ENCODE results near the gene NUMA1. TPM values are rescaled to one million over a fixed set of nuclear protein-coding genes. Genes with fewer than 3 reads are reported as not detected.
A peak's percentile ranks its signal among the peaks of the same experiment; 100 is the strongest.

The NUMA1 gene
- total RNA-seq, 1 donor from 2014 or later: 207 TPM

DNA sequence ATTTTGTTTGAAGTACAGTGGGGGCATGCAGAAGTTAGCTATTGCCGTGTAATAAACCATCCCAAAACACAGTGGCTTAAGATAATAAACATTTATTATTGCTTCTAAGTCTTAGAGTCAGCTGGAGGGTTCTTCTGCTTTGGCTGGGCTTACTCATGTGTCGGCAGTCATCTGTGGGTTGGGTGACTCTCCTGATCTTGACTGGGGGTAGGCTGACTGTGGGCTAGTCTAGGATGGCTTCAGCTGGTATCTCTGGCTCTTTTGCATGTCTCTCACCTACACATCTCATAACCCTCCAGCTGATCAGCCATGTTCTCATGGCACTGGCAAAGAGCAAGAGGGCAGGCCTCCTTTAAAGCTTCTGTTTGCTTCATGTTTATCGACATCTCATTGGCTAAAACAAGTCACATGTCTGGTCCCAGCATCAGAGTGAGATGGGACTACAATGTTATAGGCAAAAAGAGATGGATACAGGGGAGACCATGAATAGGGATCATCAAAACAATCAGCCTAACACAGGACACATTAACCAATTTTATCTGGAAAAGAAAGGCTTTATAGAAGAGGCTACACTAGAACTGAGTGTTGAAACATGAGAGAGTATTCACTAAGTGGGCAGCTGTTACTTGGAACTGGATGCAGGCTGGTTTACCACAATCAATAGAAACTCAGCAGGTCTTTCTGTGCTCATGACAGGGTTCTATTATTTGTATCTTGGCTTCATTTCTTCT is 5.4 kb upstream of the NUMA1 start:
- H3K27me3 Mint-ChIP-seq (ENCODE audit: unreplicated experiment): peaks cover 5% of the 10 kb centered on the region
- TF ChIP-seq, protein P1, sequence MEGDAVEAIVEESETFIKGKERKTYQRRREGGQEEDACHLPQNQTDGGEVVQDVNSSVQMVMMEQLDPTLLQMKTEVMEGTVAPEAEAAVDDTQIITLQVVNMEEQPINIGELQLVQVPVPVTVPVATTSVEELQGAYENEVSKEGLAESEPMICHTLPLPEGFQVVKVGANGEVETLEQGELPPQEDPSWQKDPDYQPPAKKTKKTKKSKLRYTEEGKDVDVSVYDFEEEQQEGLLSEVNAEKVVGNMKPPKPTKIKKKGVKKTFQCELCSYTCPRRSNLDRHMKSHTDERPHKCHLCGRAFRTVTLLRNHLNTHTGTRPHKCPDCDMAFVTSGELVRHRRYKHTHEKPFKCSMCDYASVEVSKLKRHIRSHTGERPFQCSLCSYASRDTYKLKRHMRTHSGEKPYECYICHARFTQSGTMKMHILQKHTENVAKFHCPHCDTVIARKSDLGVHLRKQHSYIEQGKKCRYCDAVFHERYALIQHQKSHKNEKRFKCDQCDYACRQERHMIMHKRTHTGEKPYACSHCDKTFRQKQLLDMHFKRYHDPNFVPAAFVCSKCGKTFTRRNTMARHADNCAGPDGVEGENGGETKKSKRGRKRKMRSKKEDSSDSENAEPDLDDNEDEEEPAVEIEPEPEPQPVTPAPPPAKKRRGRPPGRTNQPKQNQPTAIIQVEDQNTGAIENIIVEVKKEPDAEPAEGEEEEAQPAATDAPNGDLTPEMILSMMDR (IDR thresholded peaks at IDR 0.05; ENCODE audit: partially characterized antibody, unreplicated experiment): no peak
- peaks cover 8% of the 10 kb centered on the region for H3K9me3 Mint-ChIP-seq (ENCODE audit: unreplicated experiment)
- peak overlapping the region; percentile 88 for H3K27ac Mint-ChIP-seq (ENCODE audit: unreplicated experiment)
- peak overlapping the region; percentile 9 for H3K4me3 Mint-ChIP-seq (ENCODE audit: unreplicated experiment)
- peaks cover 25% of the 10 kb centered on the region for H3K4me1 Mint-ChIP-seq (ENCODE audit: low read depth, unreplicated experiment)
- no peak for DNase-seq
- H3K36me3 Mint-ChIP-seq (ENCODE audit: unreplicated experiment): no peaks in the 10 kb centered on the region

DNA sequence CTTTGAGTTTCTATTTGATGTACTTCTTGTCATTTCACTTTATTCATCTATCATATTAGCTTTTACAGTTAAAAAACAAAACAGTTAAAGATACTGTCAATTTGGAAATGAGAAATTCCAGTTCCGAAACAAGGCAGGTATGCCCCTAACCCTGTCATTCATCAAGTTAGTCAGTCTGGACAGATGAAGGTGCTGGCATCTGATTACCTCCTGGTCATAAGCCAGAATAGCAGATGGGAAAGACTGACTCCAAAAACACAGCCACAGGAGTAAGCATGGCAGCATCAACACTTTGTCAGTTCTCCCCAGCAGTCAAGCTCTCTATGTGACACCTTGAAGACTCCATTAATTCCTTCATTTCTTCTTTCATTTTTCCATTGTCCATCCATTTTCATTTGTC is 4.6 kb upstream of the NUMA1 start:
- no peaks in the 10 kb centered on the region for H3K36me3 Mint-ChIP-seq (ENCODE audit: unreplicated experiment)
- no peak for DNase-seq
- H3K9me3 Mint-ChIP-seq (ENCODE audit: unreplicated experiment): peaks cover 9% of the 10 kb centered on the region
- H3K27me3 Mint-ChIP-seq (ENCODE audit: unreplicated experiment): peaks cover 5% of the 10 kb centered on the region
- no peak overlapping the region for H3K27ac Mint-ChIP-seq (ENCODE audit: unreplicated experiment)
- no peak overlapping the region for H3K4me3 Mint-ChIP-seq (ENCODE audit: unreplicated experiment)
- H3K4me1 Mint-ChIP-seq (ENCODE audit: low read depth, unreplicated experiment): peaks cover 25% of the 10 kb centered on the region
- TF ChIP-seq, protein P1 (IDR thresholded peaks at IDR 0.05; ENCODE audit: partially characterized antibody, unreplicated experiment): no peak

DNA sequence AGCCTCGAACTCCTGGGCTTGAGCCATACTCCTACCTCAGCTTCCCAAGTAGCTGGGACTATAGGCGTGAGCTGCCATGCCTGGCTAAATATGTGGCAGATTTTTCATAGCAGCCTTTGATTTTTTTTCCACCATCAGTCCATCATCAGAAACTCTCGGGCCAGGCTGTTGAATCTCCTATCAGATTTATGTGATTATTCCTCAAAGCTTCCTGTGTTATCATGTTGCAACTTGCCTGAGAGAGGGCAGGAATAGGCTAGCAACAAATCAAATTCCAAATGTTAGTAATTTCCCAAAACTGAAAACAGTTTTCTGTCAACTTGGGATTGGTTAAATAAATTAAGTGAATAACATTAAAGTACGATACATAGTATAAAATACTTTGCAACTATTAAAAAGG is 3.7 kb upstream of the NUMA1 start:
- Mint-ChIP-seq H3K36me3 (ENCODE audit: unreplicated experiment) (no peaks in the 10 kb centered on the region), H3K27ac (ENCODE audit: unreplicated experiment) (no peak overlapping the region), H3K27me3 (ENCODE audit: unreplicated experiment) (peaks cover 7% of the 10 kb centered on the region), H3K4me3 (ENCODE audit: unreplicated experiment) (no peak overlapping the region), H3K4me1 (ENCODE audit: low read depth, unreplicated experiment) (peaks cover 26% of the 10 kb centered on the region), H3K9me3 (ENCODE audit: unreplicated experiment) (peaks cover 11% of the 10 kb centered on the region)
- no peak for DNase-seq
- TF ChIP-seq, protein P1 (IDR thresholded peaks at IDR 0.05; ENCODE audit: partially characterized antibody, unreplicated experiment): no peak

DNA sequence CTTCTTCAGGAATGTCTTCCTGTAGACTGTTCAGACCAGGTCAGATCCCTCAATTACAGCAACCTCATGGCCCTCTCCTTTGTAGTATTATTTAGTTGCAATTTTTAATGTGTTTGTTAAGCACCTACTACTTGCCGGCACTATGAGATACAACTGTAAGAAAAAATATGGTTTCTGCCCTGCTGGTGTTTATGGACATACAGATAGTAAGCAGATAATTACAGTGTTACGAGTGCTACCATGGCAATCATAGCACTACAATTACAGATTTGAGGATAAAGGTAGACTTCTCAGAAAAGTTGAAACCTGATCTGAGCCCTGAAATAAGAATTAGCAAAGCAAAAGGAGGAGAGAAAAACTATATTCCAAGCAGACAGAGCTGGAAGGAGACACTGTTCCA is 3.1 kb upstream of the NUMA1 start:
- peaks cover 26% of the 10 kb centered on the region for H3K4me1 Mint-ChIP-seq (ENCODE audit: low read depth, unreplicated experiment)
- H3K27me3 Mint-ChIP-seq (ENCODE audit: unreplicated experiment): peaks cover 7% of the 10 kb centered on the region
- no peak overlapping the region for H3K27ac Mint-ChIP-seq (ENCODE audit: unreplicated experiment)
- H3K9me3 Mint-ChIP-seq (ENCODE audit: unreplicated experiment): peaks cover 9% of the 10 kb centered on the region
- H3K4me3 Mint-ChIP-seq (ENCODE audit: unreplicated experiment): no peak overlapping the region
- TF ChIP-seq, protein P1 (IDR thresholded peaks at IDR 0.05; ENCODE audit: partially characterized antibody, unreplicated experiment): no peak
- no peaks in the 10 kb centered on the region for H3K36me3 Mint-ChIP-seq (ENCODE audit: unreplicated experiment)
- no peak for DNase-seq

DNA sequence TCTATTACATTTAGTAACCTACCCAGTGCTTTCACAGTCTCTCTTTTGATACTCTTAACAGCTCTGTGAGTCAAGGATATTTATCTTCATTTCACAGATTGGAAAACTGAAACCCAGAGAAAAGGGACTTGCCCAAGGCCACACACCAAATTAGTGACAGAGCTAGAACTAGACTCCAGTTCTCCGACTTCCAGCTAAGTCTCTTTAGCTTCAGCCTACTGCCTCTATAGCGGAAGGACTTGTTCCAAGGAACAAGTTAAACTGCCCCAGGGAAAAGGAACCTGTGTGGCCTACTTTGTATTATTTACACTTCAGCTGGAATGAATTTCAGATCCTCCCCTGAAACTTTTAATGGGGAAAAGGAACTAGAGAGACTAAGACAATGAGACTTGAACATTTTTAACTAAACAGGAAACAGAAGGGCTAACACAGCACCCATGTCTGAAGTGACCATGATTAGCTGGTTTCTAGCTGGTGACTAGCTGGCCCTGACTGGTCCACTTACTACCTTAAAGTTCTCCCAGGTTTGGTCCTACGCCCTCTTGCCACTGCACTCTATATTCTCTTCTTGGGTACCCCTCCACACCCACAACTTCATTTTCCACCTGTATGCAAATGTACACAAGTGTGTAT is 1.6 kb upstream of the NUMA1 start:
- Mint-ChIP-seq H3K4me3 (ENCODE audit: unreplicated experiment) (peak overlapping the region; percentile 84), H3K36me3 (ENCODE audit: unreplicated experiment) (no peaks in the 10 kb centered on the region), H3K27me3 (ENCODE audit: unreplicated experiment) (peaks cover 7% of the 10 kb centered on the region), H3K4me1 (ENCODE audit: low read depth, unreplicated experiment) (peaks cover 23% of the 10 kb centered on the region), H3K27ac (ENCODE audit: unreplicated experiment) (no peak overlapping the region), H3K9me3 (ENCODE audit: unreplicated experiment) (peaks cover 9% of the 10 kb centered on the region)
- DNase-seq: no peak
- TF ChIP-seq, protein P1 (IDR thresholded peaks at IDR 0.05; ENCODE audit: partially characterized antibody, unreplicated experiment): no peak

Data from glutamatergic neuron (in vitro differentiated cells).